Endothelial cell of umbilical vein (primary cell): ENCODE results near the gene MPDU1. TPM values are rescaled to one million over a fixed set of nuclear protein-coding genes. Genes with fewer than 3 reads are reported as not detected.

Experiments
- BruUV-seq: library from RNA; stranded (reverse); fragments of 400-500 nt; replicated peaks from 2 replicates; lab custom pipeline; 2021; lab: Mats Ljungman, UMichigan
- CTCF ChIA-PET: fragments of 300-600, 350-600 bp; sonication (Branson Sonifier 250); formaldehyde crosslinking; loops from one replicate; lab custom pipeline; 2021; ENCODE audit warnings: antibody characterized with exemption, inconsistent platforms; lab: Charles Lee
- POLR2A ChIA-PET: fragments of 300-600, 350-600 bp; sonication (Branson Sonifier 250); formaldehyde crosslinking; loops from one replicate; lab custom pipeline; 2021; ENCODE audit warnings: antibody characterized with exemption, inconsistent platforms; lab: Charles Lee
- DNase-seq: peaks from one replicate; pipeline ENCODE4 v3.0.0-alpha.2; 2011; ENCODE audit warnings: low read depth, low spot score
- FAIRE-seq: peaks from 2 replicates; lab custom pipeline; 2011; peaks lifted over from hg19 to GRCh38; lab: Jason Lieb, UNC
- H2AFZ ChIP-seq: 2 replicates; pipeline ENCODE4 v1.6.0; 2012; ENCODE audit warnings: low read depth, low read length, control low read depth, inconsistent platforms
- H3K27ac ChIP-seq: 2 replicates; pipeline ENCODE4 v1.5.1; 2011; ENCODE audit warnings: low read depth, mild to moderate bottlenecking, control low read depth, low read length, moderate library complexity; ENCODE audit not compliant: insufficient read depth
- H3K27me3 ChIP-seq, 2 experiments: 2 replicates each; pipeline versions ENCODE4 v1.6.0 to v1.6.1; 2011; ENCODE audit warnings: low read length in 2 of 2, mixed read lengths in 1 of 2; ENCODE audit not compliant: control insufficient read depth in 2 of 2, insufficient read depth in 2 of 2
- H3K36me3 ChIP-seq, 2 experiments: 2 replicates in 1 of 2; 3 replicates in 1 of 2; pipeline ENCODE4 v1.5.1; 2011; ENCODE audit warnings: low read length in 2 of 2, mild to moderate bottlenecking in 1 of 2, moderate library complexity in 1 of 2; ENCODE audit not compliant: control insufficient read depth in 2 of 2, insufficient read depth in 2 of 2; ENCODE audit errors: extremely low read depth in 1 of 2
- H3K4me1 ChIP-seq: 3 replicates; pipeline ENCODE4 v1.5.1; 2011; ENCODE audit warnings: mild to moderate bottlenecking, low read length; ENCODE audit not compliant: control insufficient read depth, insufficient read depth; ENCODE audit errors: extremely low read depth
- H3K4me2 ChIP-seq: 2 replicates; pipeline ENCODE4 v1.6.1; 2011; ENCODE audit warnings: low read length, control low read depth, mixed read lengths; ENCODE audit not compliant: insufficient read depth
- H3K4me3 ChIP-seq, 3 experiments: fragments of 200-600 bp in 1 of 3; sonication (generic), shearing (Covaris generic) in 1 of 3; replicated peaks in 1 of 3; 2 replicates each; pipeline ENCODE4 v1.5.1; 2011 to 2016; ENCODE audit warnings: control low read depth in 3 of 3, low read length in 3 of 3, mild to moderate bottlenecking in 2 of 3, inconsistent platforms in 1 of 3, low read depth in 1 of 3, moderate library complexity in 1 of 3; ENCODE audit not compliant: insufficient read depth in 1 of 3
- H3K79me2 ChIP-seq: 2 replicates; pipeline ENCODE4 v1.6.0; 2012; ENCODE audit warnings: low read length, inconsistent platforms; ENCODE audit not compliant: control insufficient read depth, insufficient read depth
- H3K9ac ChIP-seq: replicated peaks from 2 replicates; pipeline ENCODE3; 2011; ENCODE audit warnings: low read length, control low read depth; ENCODE audit not compliant: insufficient read depth; ENCODE audit errors: extremely low read depth
- H3K9me1 ChIP-seq: replicated peaks from 3 replicates; pipeline ENCODE4 v1.6.0; 2011; ENCODE audit warnings: mild to moderate bottlenecking, low read length; ENCODE audit not compliant: control insufficient read depth, insufficient read depth; ENCODE audit errors: extremely low read depth
- H3K9me3 ChIP-seq: replicated peaks from 2 replicates; pipeline ENCODE4 v1.5.1; 2012; ENCODE audit warnings: low read length, inconsistent platforms; ENCODE audit not compliant: control insufficient read depth, insufficient read depth
- H4K20me1 ChIP-seq: replicated peaks from 2 replicates; pipeline ENCODE3; 2011; ENCODE audit warnings: mild to moderate bottlenecking, low read length; ENCODE audit not compliant: control insufficient read depth, insufficient read depth; ENCODE audit errors: extremely low read depth
- CTCF ChIP-seq, 2 donors: IDR thresholded peaks; 1 replicate in 1 of 2; 2 replicates in 1 of 2; pipeline ENCODE4 v1.5.1; 2011; ENCODE audit warnings: low read length in 2 of 2, mild to moderate bottlenecking in 2 of 2, moderate library complexity in 2 of 2, control low read depth in 1 of 2, inconsistent platforms in 1 of 2, low read depth in 1 of 2; ENCODE audit not compliant: insufficient read depth in 1 of 2; ENCODE audit errors: extremely low read depth in 1 of 2
- EZH2 ChIP-seq: IDR thresholded peaks from 2 replicates; pipeline ENCODE4 v1.6.1; 2012; ENCODE audit warnings: borderline replicate concordance, low read depth, mild to moderate bottlenecking, moderate library complexity, low read length, inconsistent platforms; ENCODE audit not compliant: severe bottlenecking
- FOS ChIP-seq: IDR thresholded peaks from 2 replicates; pipeline ENCODE4 v1.6.1; 2011; ENCODE audit warnings: mild to moderate bottlenecking, low read length, moderate library complexity, borderline replicate concordance; ENCODE audit not compliant: insufficient read depth
- GATA2 ChIP-seq: IDR thresholded peaks from 2 replicates; pipeline ENCODE4 v1.7.0; 2011; ENCODE audit warnings: low read depth, mild to moderate bottlenecking, moderate library complexity, mixed read lengths, low read length; ENCODE audit not compliant: insufficient read length, insufficient read depth
- JUN ChIP-seq: IDR thresholded peaks from 2 replicates; pipeline ENCODE4 v1.6.1; 2011; ENCODE audit warnings: borderline replicate concordance, low read depth; ENCODE audit not compliant: insufficient read length, insufficient read depth
- MYC ChIP-seq: IDR thresholded peaks from one replicate; pipeline ENCODE4 v1.6.1; 2011; ENCODE audit warnings: mild to moderate bottlenecking, low read depth, low read length
- POLR2A ChIP-seq: IDR thresholded peaks from 2 replicates; pipeline ENCODE4 v1.6.1; 2012; ENCODE audit warnings: low read depth, mild to moderate bottlenecking, control low read depth, low read length
- POLR2AphosphoS5 ChIP-seq: IDR thresholded peaks from 2 replicates; pipeline ENCODE4 v1.6.1; 2012; ENCODE audit warnings: low read depth, mild to moderate bottlenecking, control low read depth, low read length, moderate library complexity; ENCODE audit not compliant: insufficient read depth
- dilution Hi-C: fragments of 300-500 bp; cut with MboI; formaldehyde crosslinking; loops from one replicate; pipeline ENCODE4 v1.15.0; 2019; ENCODE audit warnings: low sequenced_read_pairs; ENCODE audit not compliant: extremely low pct_ligation_motif_present
- intact Hi-C: fragments of 100-400 bp; cut with micrococcal nuclease; formaldehyde crosslinking; loops from one replicate; pipeline ENCODE4 v1.10.0; 2022
- polyA plus RNA-seq, 4 experiments: library from polyadenylated mRNA; depleted of rRNA in 3 of 4; stranded (reverse) in 3 of 4; unstranded in 1 of 4; fragments of >200 nt; gene quantifications; 2 replicates each; pipeline versions ENCODE4 v1.2.1 to v1.2.3, GENCODE V29; 2011 to 2012; ENCODE audit warnings: missing spikeins in 1 of 4
- total RNA-seq: library from RNA; stranded (reverse); gene quantifications from 2 replicates; pipeline ENCODE4 v1.2.3, GENCODE V29; 2021
- TF ChIP-seq, protein P1 (sequence below): IDR thresholded peaks from 2 replicates; pipeline ENCODE4 v1.6.1; 2011; ENCODE audit not compliant: insufficient read depth, insufficient read length

The MPDU1 gene
- total and polyA plus RNA-seq, 2 donors (not counting 3 experiments of a cell fraction or from before 2014, with no cell fraction given): 78.0 to 368 TPM

- H3K79me2 ChIP-seq: no peaks in the 10 kb centered on the region
- no peaks in the 10 kb centered on the region for H4K20me1 ChIP-seq
- DNase-seq (peak; percentile 51), FAIRE-seq (peak; percentile 24)
- no peak overlapping the region for H3K4me2 ChIP-seq
- TF ChIP-seq, protein P1, sequence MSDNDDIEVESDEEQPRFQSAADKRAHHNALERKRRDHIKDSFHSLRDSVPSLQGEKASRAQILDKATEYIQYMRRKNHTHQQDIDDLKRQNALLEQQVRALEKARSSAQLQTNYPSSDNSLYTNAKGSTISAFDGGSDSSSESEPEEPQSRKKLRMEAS: no peak
- TF ChIP-seq GATA2 (no peak), CTCF (IDR thresholded peaks at IDR 0.05; ENCODE audit: extremely low read depth in 1 of 2, insufficient read depth in 1 of 2, low read depth in 1 of 2, low read length in 2 of 2) (peak; percentile 60 to 74)
- dilution Hi-C loops: no loop called here
- ChIA-PET CTCF (interaction anchor here (1.3 to 6.6 kb wide), 3 partner anchors 17 to 82 kb away, joined by 4 to 97 read pairs (median 9); partner anchors contain the start of genes ATP1B2, DNAH2, TP53 and WRAP53), POLR2A (no interaction called here)
- no peaks in the 10 kb centered on the region for H3K27me3 ChIP-seq
- no peak overlapping the region for H3K27ac ChIP-seq
- H3K4me1 ChIP-seq: no peaks in the 10 kb centered on the region
- no peak overlapping the region for H3K9ac ChIP-seq
- H3K9me1 ChIP-seq: no peaks in the 10 kb centered on the region
- no peaks in the 10 kb centered on the region for H3K9me3 ChIP-seq
- intact Hi-C loops: loop anchor here (1.0 kb wide), 2 partner anchors 54 to 83 kb away; partner anchors contain the start of genes DNAH2 and WRAP53
- no TSS peak for BruUV-seq
- H2AFZ ChIP-seq: no peak overlapping the region
- H3K36me3 ChIP-seq: no peaks in the 10 kb centered on the region
- H3K4me3 ChIP-seq: no peak overlapping the region
Observed at GRCh38 chr17:7634384-7634783, 50.7 kb downstream of the MPDU1 start.

GRCh38 chr17:7636163-7636562 lies 52.5 kb downstream of the MPDU1 start:
- no peaks in the 10 kb centered on the region for H3K9me1 ChIP-seq
- FAIRE-seq (no peak), DNase-seq (no peak)
- dilution Hi-C loops: no loop called here
- H3K79me2 ChIP-seq: no peaks in the 10 kb centered on the region
- ChIA-PET CTCF (interaction anchor here (6.6 kb wide), 1 partner anchor 51 kb away, joined by 97 read pairs; the partner anchor contains the start of genes TP53 and WRAP53), POLR2A (no interaction called here)
- H4K20me1 ChIP-seq: no peaks in the 10 kb centered on the region
- no peak overlapping the region for H3K27ac ChIP-seq
- H3K27me3 ChIP-seq: no peaks in the 10 kb centered on the region
- H3K9me3 ChIP-seq: no peaks in the 10 kb centered on the region
- H3K9ac ChIP-seq: no peak overlapping the region
- no peak overlapping the region for H2AFZ ChIP-seq
- H3K4me1 ChIP-seq: no peaks in the 10 kb centered on the region
- intact Hi-C loops: no loop called here
- no peaks in the 10 kb centered on the region for H3K36me3 ChIP-seq
- H3K4me3 ChIP-seq: no peak overlapping the region
- H3K4me2 ChIP-seq: no peak overlapping the region
- TF ChIP-seq MYC (no peak), POLR2AphosphoS5 (no peak), JUN (no peak), GATA2 (no peak), POLR2A (no peak), FOS (no peak), CTCF (IDR thresholded peaks at IDR 0.05; ENCODE audit: extremely low read depth in 1 of 2, insufficient read depth in 1 of 2, low read depth in 1 of 2, low read length in 2 of 2) (no peak), EZH2 (no peak)
- TF ChIP-seq, protein P1: no peak
- no TSS peak for BruUV-seq
